GM21381 (cell line): ENCODE measurements around the gene TH.

Experiments
- ATAC-seq: cut with Tn5 transposase; IDR thresholded peaks from one replicate; pipeline ENCODE4 v1.9.1; 2021; ENCODE audit warnings: mild to moderate bottlenecking, moderate library complexity; ENCODE audit not compliant: unreplicated experiment

The TH gene

DNA sequence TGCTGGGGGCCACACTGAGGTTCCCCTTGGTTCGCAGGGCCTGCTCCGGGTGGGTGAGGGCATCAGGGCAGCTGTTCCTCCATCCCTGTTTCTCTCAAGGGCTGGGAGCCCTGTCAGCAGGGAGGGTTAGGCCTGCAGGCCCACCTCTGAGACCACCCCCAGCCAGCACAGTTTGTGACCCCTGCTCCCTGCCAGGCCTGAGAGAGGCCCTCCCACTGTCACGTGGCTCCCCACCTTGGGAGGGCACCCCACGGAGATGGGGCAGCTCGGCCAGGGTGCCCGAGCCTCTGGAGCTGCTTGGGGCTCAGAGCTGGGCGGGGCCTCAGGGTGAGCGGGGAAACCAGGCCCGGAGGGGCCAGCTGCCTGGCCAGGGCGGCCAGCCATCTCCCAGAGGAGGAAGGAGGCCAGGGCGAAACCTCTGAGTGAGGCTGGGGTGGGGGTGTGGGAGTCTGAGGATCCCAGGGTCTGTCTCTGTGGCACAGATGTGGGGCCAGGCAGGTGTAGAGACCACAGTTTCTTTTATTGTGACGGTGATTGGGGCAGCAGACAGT, 8.1 kb downstream of the TH start:
- ATAC-seq: no peak

DNA sequence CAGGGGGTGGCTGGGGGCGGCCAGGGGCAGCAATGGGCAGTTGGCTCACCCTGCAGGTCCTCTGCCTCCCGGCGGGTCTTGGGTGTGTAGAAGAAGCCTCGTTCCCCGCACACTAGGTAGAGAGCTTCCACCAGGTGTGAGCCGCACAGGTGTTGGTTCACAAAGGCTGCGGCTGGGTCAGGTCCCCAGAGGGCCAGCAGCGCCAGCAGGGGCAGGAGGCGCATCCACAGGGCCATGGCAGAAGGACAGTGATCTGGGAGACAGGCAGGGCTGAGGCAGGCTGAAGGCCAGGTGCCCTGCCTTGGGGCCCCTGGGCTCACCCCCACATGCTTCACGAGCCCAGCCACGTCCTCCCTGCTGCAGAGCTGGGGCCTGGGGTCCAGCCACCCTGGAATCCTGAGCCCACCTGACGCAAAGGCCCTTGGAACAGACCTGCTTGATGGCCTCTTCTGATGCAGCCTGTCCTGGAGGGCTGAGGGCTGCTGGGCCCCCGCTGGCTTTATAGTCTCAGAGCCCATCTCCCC, 10.8 kb downstream of the TH start, which contains the start of gene INS:
INS (minus strand) TSS at position 474 of the 524 bp plus-strand sequence; CDS start at position 236, 238 bp downstream.
- ATAC-seq: no peak

DNA sequence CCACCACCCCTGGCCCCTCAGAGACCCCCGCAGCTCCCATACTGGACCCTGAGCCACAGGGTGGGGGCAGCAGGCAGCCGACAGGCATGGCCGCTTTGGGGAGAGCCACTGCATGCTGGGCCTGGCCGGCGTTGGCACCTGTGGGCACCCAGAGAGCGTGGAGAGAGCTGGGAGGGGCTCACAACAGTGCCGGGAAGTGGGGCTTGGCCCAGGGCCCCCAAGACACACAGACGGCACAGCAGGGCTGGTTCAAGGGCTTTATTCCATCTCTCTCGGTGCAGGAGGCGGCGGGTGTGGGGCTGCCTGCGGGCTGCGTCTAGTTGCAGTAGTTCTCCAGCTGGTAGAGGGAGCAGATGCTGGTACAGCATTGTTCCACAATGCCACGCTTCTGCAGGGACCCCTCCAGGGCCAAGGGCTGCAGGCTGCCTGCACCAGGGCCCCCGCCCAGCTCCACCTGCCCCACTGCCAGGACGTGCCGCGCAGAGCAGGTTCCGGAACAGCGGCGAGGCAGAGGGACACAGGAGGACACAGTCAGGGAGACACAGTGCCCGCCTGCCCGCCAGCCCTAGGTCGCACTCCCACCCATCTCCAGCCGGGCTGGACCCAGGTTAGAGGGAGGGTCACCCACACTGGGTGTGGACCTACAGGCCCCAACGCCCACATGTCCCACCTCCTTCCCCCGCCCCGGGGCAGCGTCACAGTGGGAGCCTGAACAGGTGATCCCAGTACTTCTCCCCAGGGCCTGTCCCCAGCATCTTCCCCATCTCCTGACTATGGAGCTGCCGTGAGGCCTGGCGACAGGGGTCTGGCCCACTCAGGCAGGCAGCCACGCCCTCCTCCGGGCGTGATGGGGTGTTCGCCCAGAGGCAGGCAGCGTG, 11.8 kb downstream of the TH start:
- no peak for ATAC-seq

DNA sequence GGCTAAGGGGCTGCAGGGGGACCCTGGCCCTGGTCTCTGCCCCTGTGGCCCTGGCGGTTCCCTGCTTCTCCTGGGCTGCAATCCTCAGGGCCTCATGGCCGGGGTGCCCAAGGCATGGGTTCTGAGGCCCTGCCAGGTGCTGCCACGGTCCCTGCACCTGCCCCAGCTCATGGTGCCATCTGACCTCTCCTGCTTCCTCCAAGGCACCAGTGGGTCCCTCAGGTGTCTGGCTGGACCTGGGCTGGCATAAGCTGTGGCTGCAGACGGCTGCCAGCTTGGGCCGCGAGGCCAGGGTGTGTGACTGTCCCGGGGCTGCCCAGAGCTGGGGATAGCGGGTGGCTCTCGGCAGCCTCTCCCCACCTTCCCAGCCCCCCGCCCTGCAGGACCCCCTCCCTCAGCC, 12.6 kb downstream of the TH start:
- no peak for ATAC-seq

DNA sequence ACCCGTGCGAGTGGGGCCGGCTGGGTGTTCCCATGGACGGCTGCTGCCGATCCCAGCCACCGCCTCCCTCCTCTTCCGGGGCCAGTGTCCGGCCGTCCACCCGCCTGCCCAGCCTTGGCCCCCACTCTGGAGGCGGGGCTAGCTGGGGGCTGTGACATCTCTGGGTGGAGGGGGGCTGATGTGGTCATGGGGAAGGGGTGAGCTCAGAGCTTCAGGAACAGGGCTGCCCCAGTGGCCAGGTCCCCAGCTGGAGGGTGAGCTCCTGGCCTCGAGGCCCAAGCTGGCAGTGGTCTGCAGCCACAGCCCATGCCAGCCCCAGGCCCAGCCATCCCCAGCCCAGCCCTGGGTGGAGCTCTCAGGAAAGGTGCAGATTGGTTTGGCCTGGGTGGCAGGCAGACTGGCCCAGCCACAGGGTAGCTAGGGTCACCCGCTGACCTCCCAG, 13.3 kb downstream of the TH start:
- ATAC-seq: no peak

DNA sequence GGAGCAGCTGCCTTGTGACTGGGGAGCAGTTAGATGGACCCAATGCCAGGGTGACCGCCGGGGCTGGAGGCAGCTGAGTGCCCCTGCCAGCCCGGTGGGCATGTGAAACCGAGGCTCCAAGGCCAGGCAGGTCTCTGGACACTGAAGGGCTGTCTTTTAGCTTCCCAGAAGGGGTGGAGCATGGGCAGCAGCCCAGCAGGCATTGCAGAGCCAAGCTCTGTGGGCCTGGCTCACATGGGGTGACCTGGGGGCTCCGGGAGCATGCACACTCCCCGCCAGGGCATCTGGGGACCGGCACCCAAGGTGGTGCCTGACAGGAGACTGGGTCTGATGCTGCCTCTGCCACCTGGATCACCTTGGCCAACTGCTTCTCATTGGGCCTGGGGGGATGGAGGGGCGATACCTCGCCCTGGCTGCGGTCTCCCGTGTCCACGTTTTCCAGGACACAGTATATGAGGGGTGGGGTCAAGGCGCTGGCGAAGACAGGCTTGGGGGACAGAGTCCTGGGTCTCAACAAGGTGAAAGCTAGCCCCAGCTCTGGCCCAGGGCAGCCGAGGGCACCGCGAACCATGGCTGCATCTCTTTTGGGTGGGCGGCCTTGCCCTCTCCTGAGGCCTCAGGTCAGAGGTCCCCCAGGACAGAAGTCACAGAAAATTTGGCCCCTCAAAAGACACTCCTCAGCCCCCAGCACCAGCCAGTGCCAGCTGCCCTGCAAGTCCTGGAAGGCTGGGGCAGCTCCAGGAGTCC, 14.1 kb downstream of the TH start:
- no peak for ATAC-seq

DNA sequence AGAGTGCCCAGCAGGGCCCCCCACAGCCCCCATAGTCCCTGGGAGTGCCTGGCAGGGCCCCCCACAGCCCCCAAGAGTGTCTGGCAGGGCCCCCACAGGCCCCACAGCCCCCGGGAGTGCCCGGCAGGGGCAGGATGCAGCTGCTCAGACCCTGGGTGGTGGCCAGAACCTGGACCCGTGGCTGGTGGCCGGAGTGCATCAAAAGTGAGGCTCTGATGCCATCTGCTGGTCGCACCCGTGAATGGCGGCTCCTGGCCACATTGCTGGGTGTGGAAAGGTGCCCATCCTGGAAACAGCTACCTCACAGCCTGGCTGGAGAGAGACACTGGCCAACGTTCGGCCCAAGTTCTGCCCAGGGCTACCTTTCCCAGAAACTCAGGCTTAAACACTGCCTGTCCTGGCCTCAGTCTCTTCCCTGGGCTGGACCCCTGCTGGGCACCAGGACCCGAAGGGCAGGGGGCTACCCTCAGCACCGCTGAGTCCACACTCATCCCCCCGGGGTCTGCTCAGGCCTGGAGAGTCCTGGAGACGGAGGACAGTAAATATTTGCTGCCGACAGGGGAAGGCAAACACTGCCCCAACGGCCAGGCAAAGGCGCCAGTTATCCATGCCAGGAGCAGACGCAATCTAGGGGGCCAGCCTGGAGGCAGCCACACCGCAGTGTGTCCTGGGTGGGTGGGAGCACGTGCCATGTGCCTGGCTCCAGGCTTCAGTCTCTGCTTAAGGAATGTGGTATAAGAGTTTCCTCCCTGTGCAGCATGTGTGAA, 15.0 kb downstream of the TH start:
- ATAC-seq: no peak

DNA sequence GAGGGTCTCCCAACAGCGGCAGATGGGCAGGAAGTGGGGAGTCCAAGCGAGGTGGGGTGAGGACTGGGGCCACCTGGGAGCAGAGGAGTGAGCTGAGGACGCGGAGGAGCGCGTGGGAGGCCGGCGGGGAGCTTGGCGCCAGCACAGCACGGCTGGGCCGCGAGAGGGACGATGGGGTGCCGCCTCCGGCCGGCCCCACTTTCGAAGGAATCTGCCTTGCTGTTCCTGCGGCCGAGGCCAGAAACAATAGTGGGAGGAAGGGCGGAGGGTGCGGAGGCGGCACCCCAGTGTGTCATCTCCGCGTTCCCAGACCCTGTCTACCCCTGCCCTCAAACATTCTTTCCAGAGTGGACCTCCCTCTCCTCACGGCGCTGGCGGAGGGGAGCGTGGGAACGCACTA, 16.1 kb downstream of the TH start:
- ATAC-seq: no peak

DNA sequence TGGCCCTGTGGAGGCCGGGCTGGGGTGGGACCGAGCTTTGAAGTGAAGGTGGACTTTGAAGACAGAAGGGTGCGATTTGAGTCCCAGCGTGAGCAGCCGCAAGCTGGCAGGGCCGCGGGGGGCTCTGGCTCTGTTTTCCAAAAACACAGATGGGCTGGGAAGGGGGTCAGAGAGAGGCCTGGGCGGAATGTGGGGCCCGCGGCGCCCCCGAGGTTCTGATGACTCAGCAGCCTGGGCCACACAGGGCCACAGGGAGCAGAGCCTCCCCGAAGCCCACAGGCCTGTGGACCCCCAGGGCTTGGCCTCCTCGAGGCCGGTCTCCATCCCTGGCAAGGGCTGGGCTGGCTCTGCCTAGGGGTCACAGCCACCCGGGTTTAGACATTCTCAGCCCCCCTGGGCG, 16.7 kb downstream of the TH start:
- no peak for ATAC-seq

DNA sequence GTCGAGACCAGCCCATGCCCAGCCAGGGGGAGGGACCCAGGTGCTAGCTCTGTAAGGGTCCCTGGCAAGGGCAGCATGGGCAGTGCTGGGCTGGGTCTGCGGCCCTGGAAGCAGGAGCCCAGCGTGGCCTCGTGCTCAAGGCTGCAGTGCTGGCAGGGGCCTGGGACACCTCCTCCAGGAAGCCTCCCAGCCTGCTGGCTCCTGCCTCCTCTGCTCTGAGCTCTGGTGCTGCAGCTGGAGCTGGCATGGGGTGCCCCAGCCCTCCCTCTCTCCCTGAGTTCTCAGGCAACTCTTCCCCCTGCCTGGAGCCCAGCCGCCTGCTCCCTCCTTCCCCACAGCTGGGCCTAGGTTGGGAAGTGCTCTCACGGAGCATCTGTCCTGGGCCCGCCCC, 17.4 kb downstream of the TH start:
- no peak for ATAC-seq

DNA sequence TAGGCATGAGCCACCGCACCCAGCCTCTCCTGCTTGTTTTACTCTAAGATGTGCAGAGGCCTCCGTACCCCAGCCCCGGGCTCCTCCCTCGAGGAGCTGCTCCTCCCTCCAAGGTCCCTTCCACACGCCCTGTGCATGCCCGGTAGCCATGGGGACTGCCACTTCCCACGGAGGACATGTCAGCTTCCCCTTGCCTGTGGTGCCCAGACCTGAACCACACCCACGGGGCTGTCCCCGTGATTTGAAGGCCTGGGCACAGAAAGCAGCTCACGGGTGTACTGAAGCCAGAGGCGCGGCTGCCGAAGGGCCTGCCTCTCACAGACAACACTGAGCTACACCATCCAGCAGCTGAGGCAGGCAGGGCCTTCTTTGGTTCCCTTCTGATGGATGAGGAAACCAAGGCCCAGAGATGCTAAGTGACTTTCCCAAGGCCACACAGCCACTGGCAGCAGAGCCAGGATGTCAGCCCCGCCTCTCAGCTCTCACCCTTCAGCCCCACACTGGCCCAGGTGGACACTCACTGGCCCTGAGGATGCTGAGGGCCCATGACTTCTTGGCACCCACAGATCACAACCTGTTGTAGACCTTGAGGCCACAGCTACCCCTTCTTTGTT, 17.9 kb downstream of the TH start:
- no peak for ATAC-seq

DNA sequence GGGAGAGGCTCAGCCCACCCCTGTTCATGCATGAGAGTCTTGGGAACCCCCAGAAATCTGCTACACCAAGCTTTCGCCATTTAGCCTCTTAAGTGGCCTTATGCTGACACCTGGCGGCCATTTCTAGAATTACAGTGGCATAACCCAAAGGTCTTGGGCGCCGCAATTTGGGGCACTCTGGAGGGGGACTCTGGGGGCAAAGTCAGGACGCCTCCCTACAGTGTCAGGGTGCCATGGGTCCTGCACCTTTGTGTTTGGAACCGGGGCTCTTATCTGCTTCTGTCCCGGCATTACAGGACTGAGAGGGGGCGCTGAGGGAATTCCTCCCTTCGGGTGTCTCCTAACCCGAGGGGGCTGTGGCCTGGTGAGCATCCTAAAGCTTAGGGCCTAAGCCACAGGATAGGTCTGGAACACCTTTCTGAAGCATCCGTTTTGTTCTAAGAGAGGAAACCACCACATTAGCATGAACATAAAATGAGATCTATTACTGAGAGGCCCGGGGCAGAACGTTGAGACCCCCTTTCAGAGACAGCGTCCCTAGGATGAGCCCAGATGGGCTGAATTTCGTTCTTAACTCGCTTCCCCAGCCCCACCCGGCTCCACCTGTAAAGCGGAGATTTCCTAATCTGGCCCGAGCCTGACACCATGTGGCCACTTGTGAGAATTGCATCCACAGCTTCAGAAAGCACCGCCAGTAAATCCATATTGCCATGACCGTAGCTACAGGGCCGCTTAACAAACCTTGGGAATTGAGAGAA, 19.9 kb downstream of the TH start:
- no peak for ATAC-seq

DNA sequence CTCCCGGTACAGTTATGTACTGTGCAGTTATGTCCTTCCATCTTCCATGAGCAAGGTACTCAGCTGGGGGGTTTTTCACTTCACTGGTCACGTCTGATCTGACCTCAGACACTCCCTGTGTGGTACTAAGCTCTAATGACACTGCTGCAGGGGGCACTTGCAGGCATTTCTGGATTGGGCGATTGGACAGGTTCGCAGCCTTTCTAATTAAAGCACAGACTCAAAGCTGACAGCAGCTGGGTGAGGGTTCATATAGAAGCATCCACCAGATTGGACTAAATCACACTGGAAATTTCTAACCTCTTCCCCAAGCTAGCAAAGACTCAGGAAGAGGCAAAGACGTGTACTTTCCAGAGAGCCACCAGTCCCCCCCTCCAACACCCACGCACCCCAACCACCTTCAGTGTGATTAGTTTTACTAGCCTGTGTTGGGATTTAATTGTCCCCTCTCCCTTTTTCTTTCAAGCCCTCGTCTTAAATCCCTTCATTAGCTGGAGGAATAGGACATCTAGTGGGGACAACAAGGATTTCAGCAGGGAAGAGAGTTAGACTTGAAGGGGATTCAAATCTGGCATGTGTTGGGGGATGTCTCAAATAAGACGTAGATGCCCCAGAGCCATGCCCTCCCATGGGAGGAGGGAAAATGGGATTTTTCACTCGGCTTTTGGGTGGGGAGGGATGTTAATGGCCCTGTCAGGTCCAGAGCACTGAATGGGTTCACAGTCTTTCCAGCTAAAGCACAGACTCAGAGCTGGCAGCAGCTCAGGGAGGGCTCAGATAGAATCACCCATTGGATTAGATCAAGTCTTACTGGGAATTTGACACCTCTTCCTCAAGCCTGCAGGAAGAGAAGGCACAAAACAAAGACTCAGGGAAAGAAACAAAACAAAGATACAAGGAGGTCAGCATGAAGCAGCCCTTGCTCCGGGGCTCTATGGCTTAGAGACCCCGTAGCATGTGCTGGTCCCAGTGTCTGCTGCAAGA, 21.5 kb downstream of the TH start:
- ATAC-seq: no peak

DNA sequence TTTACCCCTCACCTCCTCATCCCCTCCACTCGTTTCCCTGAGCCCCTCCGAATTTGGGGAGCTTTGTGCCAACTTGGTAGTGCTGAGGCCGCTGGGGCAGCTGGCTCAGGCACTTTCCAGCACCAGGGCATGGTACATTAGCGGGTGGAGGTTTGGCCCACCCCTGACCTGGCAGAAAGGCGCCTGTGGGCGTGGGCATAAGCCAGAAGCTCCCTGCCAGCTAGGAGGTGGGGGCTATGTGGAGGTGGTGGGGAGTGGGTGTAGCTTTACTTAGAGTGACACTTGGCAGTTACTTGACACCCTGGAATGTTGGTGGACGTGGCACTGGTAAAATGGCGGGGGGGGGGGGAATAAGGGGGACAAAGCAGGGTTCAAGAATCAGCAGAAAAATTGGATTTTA, 22.2 kb downstream of the TH start:
- ATAC-seq: no peak

DNA sequence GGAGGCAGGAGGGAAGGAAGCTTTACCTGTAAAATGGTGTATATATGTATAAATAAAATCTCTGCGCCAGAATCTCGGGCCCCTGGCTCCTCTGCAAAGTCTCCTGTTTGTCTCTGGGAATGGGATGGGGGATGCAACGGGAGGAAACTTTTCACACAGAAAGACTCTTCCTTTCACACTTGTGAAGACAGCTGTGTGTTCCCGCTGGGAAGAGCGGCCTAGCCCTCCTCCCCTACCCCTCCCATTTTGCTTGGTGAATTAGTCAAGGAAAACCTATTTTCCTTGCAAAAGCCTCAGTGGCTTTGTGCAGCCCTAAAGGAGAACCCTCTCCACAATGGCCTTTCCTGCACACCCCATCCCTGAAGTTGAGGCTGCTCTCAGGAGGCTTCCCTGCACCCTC, 23.0 kb downstream of the TH start:
- no peak for ATAC-seq

DNA sequence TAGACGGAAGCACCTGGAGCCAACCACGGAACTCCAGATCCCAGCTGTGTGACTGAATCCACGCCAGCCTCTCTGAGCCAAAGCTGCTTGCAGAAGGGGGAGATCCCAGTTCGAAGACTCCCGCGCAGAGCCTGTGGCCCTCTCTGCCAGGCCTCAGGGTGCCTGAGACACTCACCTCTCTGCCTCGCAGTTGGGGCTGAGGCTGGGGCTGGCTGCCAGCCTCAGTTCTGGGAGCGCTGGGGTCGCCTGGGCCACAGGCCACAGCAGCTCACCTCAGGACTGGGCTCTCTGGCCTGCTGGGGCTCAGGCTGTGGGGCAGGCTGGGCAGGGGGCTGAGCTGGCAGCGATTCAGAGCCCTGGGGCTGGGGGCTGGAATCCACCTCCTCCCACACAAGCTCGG, 24.2 kb downstream of the TH start:
- ATAC-seq: no peak

DNA sequence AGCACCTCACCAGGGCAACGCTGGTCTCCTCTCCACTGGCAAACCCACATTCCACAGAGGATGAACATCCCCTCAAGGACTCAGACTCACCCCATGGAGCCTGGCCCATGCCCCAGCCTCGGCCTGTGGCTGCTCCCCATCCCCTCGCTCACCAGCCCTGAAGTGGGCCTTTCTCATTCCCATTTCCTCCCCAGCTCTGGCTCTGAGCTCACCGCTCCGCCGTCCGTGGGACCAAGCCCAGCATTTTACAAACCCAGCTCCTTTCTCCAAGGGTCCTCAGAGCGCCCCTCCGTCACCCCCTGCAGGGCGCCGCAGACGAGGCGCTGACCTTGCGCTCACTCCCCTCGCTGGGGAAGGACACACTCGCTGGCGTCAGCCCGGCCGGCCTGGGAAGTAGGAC, 25.6 kb downstream of the TH start:
- ATAC-seq: no peak

DNA sequence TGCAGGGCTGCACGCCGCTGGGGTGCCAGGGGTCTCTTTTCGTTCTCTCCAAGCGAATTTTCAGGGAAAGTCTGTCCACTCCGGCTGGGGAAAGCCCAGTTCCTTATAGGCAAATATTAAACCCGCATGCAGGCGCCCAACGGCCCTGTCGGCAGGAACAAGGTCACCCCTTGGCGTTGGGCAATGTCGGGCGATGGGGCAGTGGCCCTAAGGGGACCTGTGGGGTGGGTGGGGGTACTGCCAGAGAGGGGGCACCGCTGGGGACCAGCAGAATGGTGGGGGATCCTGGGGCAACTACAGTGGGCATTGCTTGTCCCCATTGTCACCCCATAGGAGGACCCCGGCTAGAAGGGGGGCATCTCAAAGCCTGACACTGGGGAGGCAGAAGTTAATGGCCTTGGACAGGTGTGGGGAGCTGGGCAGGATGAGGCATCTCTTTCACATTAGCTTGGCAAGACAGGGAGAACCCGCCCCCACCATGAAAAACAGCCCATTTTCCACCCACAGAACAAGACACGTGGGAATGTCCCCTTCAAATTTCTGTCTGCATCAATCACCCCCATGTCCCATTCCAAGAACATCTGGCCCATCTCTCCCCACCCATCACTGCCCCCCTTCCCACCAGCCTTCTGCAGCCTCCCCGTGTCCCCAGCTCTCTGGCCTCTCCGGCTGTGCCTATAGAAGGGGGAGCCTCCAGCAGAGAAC, 26.9 kb downstream of the TH start:
- no peak for ATAC-seq
